ENCODE data around the gene DCAF7.

- no peak for TF ChIP-seq CTCF (IDR thresholded peaks at IDR 0.05)
- TF ChIP-seq EP300 (IDR thresholded peaks at IDR 0.05), result no peak
Observed at GRCh38 chr17:63640038-63640437, 89.8 kb downstream of the DCAF7 start.
